ENCODE results near the gene FAM135A. TPM values are rescaled to one million over a fixed set of nuclear protein-coding genes. Genes with fewer than 3 reads are reported as not detected.

Gene FAM135A
- total and polyA plus RNA-seq, 10 of the 15 experiments (the other 5 are each of a cell fraction or from before 2014, with no cell fraction given) = 3.9 to 24.5 (median 13.7) TPM

- CTCF ChIA-PET = interaction anchor here (1.9 kb wide), 1 partner anchor 12 kb away, joined by 5 read pairs; no protein-coding TSS in a partner anchor
Measured at GRCh38 chr6:70507161-70507560, 93.9 kb downstream of the FAM135A start.

More at GRCh38 chr6:70507161-70507560, 93.9 kb downstream of the FAM135A start:
- Histone ChIP-seq H3K4me2 (ENCODE audit: control insufficient read depth, insufficient read depth) (no peak overlapping the region), H3K27me3 (replicated peaks in 1 of 2; ENCODE audit: control insufficient read depth in 2 of 2, insufficient read depth in 2 of 2, low read length in 1 of 2) (no peaks in the 10 kb centered on the region), H2AFZ (ENCODE audit: control insufficient read depth, low read depth, low read length) (no peak overlapping the region), H3K9ac (ENCODE audit: control insufficient read depth, insufficient read depth, low read length) (no peak overlapping the region), H3K9me3 (replicated peaks; ENCODE audit: control insufficient read depth, insufficient read depth, low read length) (peaks cover 10% of the 10 kb centered on the region), H3K4me1 (ENCODE audit: control insufficient read depth, insufficient read depth, low read length) (no peaks in the 10 kb centered on the region), H3K27ac (ENCODE audit: control insufficient read depth, insufficient read depth) (no peak overlapping the region), H3K4me3 (no peak overlapping the region), H4K20me1 (ENCODE audit: control insufficient read depth, insufficient read depth) (no peaks in the 10 kb centered on the region), H3K36me3 (ENCODE audit: control insufficient read depth in 2 of 2, insufficient read depth in 2 of 2, low read length in 1 of 2) (peaks cover 0 to 16% of the 10 kb centered on the region in 2 experiments; a peak in 2 of 4 replicates), H3K79me2 (ENCODE audit: control insufficient read depth, insufficient read depth, low read length) (no peaks in the 10 kb centered on the region)
- ChIA-PET RAD21 (ENCODE audit: unreplicated experiment) (interaction anchor here (1.2 kb wide), 1 partner anchor 13 kb away, joined by 3 read pairs; no protein-coding TSS in a partner anchor), SMC1A (ENCODE audit: uncharacterized antibody, unreplicated experiment) (interaction anchor here (1.0 to 1.5 kb wide), 3 partner anchors 24 to 66 kb away, joined by 3 read pairs; no protein-coding TSS in a partner anchor), POLR2A (no interaction called here)
- WGBS (ENCODE audit: insufficient coverage, insufficient replicate concordance, low lambda C conversion rate, missing lambda C conversion rate) = 100% methylated on average over 1 of the region's 1 CpG
- in situ Hi-C loops (cut with MboI) (loop anchor here (25.0 kb wide), 1 partner anchor 380 kb away; no protein-coding TSS in a partner anchor), intact Hi-C loops (cut with micrococcal nuclease; ENCODE audit: unreplicated experiment) (no loop called here)
- DNase-seq (ENCODE audit: low read depth, low spot score) = no peak
- TF ChIP-seq SMAD5 (IDR thresholded peaks at IDR 0.05; ENCODE audit: low read depth) (no peak), RB1 (IDR thresholded peaks at IDR 0.05; ENCODE audit: borderline replicate concordance) (no peak), NFXL1 (IDR thresholded peaks at IDR 0.05; ENCODE audit: borderline replicate concordance) (no peak), ZBTB11 (CRISPR knock-in tag; IDR thresholded peaks at IDR 0.05) (no peak), IKZF1 (conservative IDR thresholded peaks at IDR 0.05) (no peak), POLR2AphosphoS5 (IDR thresholded peaks at IDR 0.05; ENCODE audit: low read length) (no peak), HSF1 (IDR thresholded peaks at IDR 0.05; ENCODE audit: low read depth, low read length) (no peak), ATF7 (IDR thresholded peaks at IDR 0.05; ENCODE audit: low read depth) (no peak), KDM1A (IDR thresholded peaks at IDR 0.05; ENCODE audit: borderline replicate concordance) (no peak), E4F1 (IDR thresholded peaks at IDR 0.05; ENCODE audit: borderline replicate concordance, partially characterized antibody) (no peak), PBX3 (IDR thresholded peaks at IDR 0.05; ENCODE audit: insufficient replicate concordance, low read depth, low read length) (no peak), NR2C2 (IDR thresholded peaks at IDR 0.05; ENCODE audit: borderline replicate concordance, control insufficient read depth, insufficient read length, low read depth) (no peak), FOXK2 (IDR thresholded peaks at IDR 0.05) (no peak), MYB (IDR thresholded peaks at IDR 0.05; ENCODE audit: borderline replicate concordance, low read depth, low read length) (no peak)
- ATAC-seq = no peak
- FAIRE-seq = no peak
- BruUV-seq (replicated peaks) = no TSS peak

Data from GM12878 (cell line).